MM.1S (cell line): ENCODE results near the gene ATP2A3.

Experiments
- DNase-seq: peaks from one replicate; pipeline ENCODE4 v3.0.0-alpha.2; 2015
- H2AFZ ChIP-seq: fragments of 300-600 bp; sonication (generic); 2 replicates; pipeline ENCODE4 v1.6.0; 2016; ENCODE audit warnings: antibody characterized with exemption, low read length
- H3F3A ChIP-seq: fragments of 300-600 bp; sonication (generic); 2 replicates; pipeline ENCODE4 v1.6.1; 2016; ENCODE audit warnings: mild to moderate bottlenecking, antibody characterized with exemption, low read length, moderate library complexity, mixed read lengths; ENCODE audit not compliant: insufficient read depth
- H3K27ac ChIP-seq: fragments of 300-600 bp; sonication (generic); 2 replicates; pipeline ENCODE4 v1.5.1; 2016; ENCODE audit warnings: mild to moderate bottlenecking, low read length
- H3K27me3 ChIP-seq: fragments of 300-600 bp; sonication (generic); replicated peaks from 2 replicates; pipeline ENCODE4 v1.6.0; 2016; ENCODE audit warnings: low read length; ENCODE audit not compliant: insufficient read depth
- H3K36me3 ChIP-seq: fragments of 300-600 bp; sonication (generic); replicated peaks from 2 replicates; pipeline ENCODE4 v1.6.1; 2016; ENCODE audit warnings: mild to moderate bottlenecking, low read length, mixed read lengths; ENCODE audit not compliant: insufficient read depth
- H3K4me1 ChIP-seq: fragments of 300-600 bp; sonication (generic); 2 replicates; pipeline ENCODE4 v1.6.1; 2016; ENCODE audit warnings: low read length, mixed read lengths
- H3K4me2 ChIP-seq: fragments of 300-600 bp; sonication (generic); 2 replicates; pipeline ENCODE4 v1.6.0; 2016; ENCODE audit warnings: low read depth, low read length
- H3K4me3 ChIP-seq: fragments of 300-600 bp; sonication (generic); 2 replicates; pipeline ENCODE4 v1.5.1; 2016; ENCODE audit warnings: low read length, mixed read lengths
- H3K79me2 ChIP-seq: fragments of 300-600 bp; sonication (generic); 2 replicates; pipeline ENCODE4 v1.6.1; 2016; ENCODE audit warnings: mixed run types, low read length, mixed read lengths
- H3K9ac ChIP-seq: fragments of 300-600 bp; sonication (generic); 2 replicates; pipeline ENCODE4 v1.6.1; 2016; ENCODE audit warnings: low read length, mixed read lengths
- H3K9me2 ChIP-seq: fragments of 300-600 bp; sonication (generic); replicated peaks from 2 replicates; pipeline ENCODE4 v1.6.1; 2016; ENCODE audit warnings: mild to moderate bottlenecking, low read length, mixed read lengths; ENCODE audit not compliant: insufficient read depth
- H3K9me3 ChIP-seq: fragments of 300-600 bp; sonication (generic); replicated peaks from 2 replicates; pipeline ENCODE4 v1.6.1; 2016; ENCODE audit warnings: mild to moderate bottlenecking, low read length, mixed read lengths; ENCODE audit not compliant: insufficient read depth
- H4K20me1 ChIP-seq: fragments of 300-600 bp; sonication (generic); 2 replicates; pipeline ENCODE4 v1.6.1; 2016; ENCODE audit warnings: mild to moderate bottlenecking, low read length, moderate library complexity, mixed read lengths; ENCODE audit not compliant: insufficient read depth
- EZH2 ChIP-seq: fragments of 300-600 bp; sonication (generic); optimal IDR thresholded peaks from 2 replicates; pipeline ENCODE3; 2017; ENCODE audit warnings: low read depth, mild to moderate bottlenecking, antibody characterized with exemption, low read length, mixed read lengths
- EZH2phosphoT487 ChIP-seq: fragments of 300-600 bp; sonication (generic); IDR thresholded peaks from 2 replicates; pipeline ENCODE4 v1.6.1; 2018; ENCODE audit warnings: antibody characterized with exemption, low read length
- TF ChIP-seq, protein P1 (sequence below): fragments of 300-600 bp; sonication (generic); IDR thresholded peaks from 2 replicates; pipeline ENCODE4 v1.5.1; 2016; ENCODE audit warnings: antibody characterized with exemption, low read length, mixed read lengths

The ATP2A3 gene

DNA sequence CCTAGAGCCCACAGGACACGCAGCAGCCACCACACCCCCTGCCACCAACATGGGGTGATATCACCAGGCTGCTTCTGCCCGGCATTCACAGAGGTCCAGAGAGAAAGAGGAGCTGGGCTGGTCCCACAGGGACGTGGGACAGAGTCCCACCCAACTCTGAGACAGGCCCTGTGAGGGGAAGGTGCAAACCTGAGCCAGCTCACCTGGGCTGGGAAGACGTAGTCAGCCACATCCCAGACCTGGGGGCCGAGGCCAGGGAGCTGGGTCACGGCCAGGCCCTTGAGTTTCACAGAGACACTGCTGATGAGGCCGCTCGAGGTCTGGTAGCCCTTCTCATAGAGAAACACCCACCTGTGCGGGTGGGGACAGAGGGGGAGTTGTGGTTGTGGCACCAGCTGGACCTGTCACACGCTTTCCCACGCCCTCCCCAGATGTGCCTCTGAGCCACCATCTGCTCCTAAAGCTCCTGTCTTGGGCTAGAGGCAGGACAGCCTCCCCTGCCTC is 59.2 kb downstream of the ATP2A3 start:
- no peak overlapping the region for H2AFZ ChIP-seq
- H3K4me2 ChIP-seq: no peak overlapping the region
- DNase-seq: no peak
- no peak overlapping the region for H3K9ac ChIP-seq
- H3K4me3 ChIP-seq: no peak overlapping the region
- no peak for TF ChIP-seq EZH2phosphoT487
- TF ChIP-seq, protein P1, sequence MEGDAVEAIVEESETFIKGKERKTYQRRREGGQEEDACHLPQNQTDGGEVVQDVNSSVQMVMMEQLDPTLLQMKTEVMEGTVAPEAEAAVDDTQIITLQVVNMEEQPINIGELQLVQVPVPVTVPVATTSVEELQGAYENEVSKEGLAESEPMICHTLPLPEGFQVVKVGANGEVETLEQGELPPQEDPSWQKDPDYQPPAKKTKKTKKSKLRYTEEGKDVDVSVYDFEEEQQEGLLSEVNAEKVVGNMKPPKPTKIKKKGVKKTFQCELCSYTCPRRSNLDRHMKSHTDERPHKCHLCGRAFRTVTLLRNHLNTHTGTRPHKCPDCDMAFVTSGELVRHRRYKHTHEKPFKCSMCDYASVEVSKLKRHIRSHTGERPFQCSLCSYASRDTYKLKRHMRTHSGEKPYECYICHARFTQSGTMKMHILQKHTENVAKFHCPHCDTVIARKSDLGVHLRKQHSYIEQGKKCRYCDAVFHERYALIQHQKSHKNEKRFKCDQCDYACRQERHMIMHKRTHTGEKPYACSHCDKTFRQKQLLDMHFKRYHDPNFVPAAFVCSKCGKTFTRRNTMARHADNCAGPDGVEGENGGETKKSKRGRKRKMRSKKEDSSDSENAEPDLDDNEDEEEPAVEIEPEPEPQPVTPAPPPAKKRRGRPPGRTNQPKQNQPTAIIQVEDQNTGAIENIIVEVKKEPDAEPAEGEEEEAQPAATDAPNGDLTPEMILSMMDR: no peak
- no peak for TF ChIP-seq EZH2
- no peaks in the 10 kb centered on the region for H3K27me3 ChIP-seq
- H4K20me1 ChIP-seq: no peaks in the 10 kb centered on the region
- H3K36me3 ChIP-seq: no peaks in the 10 kb centered on the region
- H3F3A ChIP-seq: no peaks in the 10 kb centered on the region
- H3K79me2 ChIP-seq: peaks cover 5% of the 10 kb centered on the region; the same call in 1 of the 2 replicates
- no peaks in the 10 kb centered on the region for H3K9me3 ChIP-seq
- no peak overlapping the region for H3K27ac ChIP-seq
- no peaks in the 10 kb centered on the region for H3K4me1 ChIP-seq
- no peaks in the 10 kb centered on the region for H3K9me2 ChIP-seq

DNA sequence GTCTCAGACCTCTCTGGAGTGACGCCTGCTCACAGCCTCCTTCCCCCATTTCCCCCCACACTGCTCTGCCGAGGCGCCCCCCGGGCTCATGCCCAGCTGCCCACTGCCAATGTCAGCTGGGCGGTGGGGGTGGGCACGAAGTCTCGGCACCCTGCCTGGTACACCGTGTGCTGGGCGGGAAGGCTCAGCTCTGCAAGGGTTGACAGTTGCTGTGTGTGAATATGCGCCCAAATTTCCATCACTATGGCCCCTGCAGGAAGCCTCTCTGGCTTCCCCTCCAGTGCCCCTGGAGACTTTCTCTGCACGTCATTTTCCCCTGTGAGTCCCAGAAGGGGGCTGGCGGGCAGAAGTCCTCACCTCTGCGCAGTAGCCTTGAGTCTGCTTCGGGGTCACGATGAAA is 59.7 kb downstream of the ATP2A3 start:
- H3K27me3 ChIP-seq: no peaks in the 10 kb centered on the region
- H3K9me3 ChIP-seq: no peaks in the 10 kb centered on the region
- H3K4me3 ChIP-seq: no peak overlapping the region
- no peaks in the 10 kb centered on the region for H3K9me2 ChIP-seq
- DNase-seq: no peak
- no peaks in the 10 kb centered on the region for H3F3A ChIP-seq
- no peak overlapping the region for H2AFZ ChIP-seq
- no peak overlapping the region for H3K4me2 ChIP-seq
- no peaks in the 10 kb centered on the region for H4K20me1 ChIP-seq
- H3K36me3 ChIP-seq: no peaks in the 10 kb centered on the region
- H3K9ac ChIP-seq: no peak overlapping the region
- TF ChIP-seq, protein P1: no peak
- TF ChIP-seq EZH2phosphoT487 (no peak), EZH2 (no peak)
- peaks cover 3% of the 10 kb centered on the region; the same call in 1 of the 2 replicates for H3K79me2 ChIP-seq
- H3K27ac ChIP-seq: no peak overlapping the region
- no peaks in the 10 kb centered on the region for H3K4me1 ChIP-seq

DNA sequence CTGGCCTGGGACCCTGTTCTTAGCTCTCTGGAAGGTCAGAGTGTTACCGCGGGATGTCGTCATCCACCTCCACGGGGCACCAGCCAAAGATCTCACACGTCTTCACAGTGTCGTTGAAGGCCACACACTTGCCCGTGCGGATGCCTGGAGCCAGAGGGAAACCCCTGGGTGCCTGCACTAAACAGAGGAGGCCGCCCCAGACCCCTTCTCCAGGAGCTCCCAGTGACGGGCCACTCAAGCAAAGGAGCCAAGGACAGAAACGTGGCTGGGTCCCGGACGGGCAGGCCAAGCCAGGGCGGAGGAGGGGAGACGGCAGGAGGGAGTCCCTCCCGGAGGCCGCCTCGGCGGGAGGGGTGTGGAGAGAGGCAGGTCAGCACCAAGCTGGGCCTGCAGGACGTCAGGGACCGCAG is 60.4 kb downstream of the ATP2A3 start:
- H3K9ac ChIP-seq: no peak overlapping the region
- no peaks in the 10 kb centered on the region for H3K36me3 ChIP-seq
- H4K20me1 ChIP-seq: no peaks in the 10 kb centered on the region
- no peak for DNase-seq
- H3K4me1 ChIP-seq: no peaks in the 10 kb centered on the region
- no peak overlapping the region for H3K4me2 ChIP-seq
- TF ChIP-seq EZH2phosphoT487 (no peak), EZH2 (no peak)
- TF ChIP-seq, protein P1: no peak
- no peak overlapping the region for H3K4me3 ChIP-seq
- H3K9me3 ChIP-seq: no peaks in the 10 kb centered on the region
- no peaks in the 10 kb centered on the region for H3K27me3 ChIP-seq
- H3K9me2 ChIP-seq: no peaks in the 10 kb centered on the region
- H2AFZ ChIP-seq: no peak overlapping the region
- H3K79me2 ChIP-seq: no peaks in the 10 kb centered on the region
- H3K27ac ChIP-seq: no peak overlapping the region
- H3F3A ChIP-seq: no peaks in the 10 kb centered on the region
